HEK293 (cell line): ENCODE results near the gene TIGAR.

Experiments used
- GLI2 ChIP-seq: fragments of 450-650 bp; formaldehyde crosslinking; IDR thresholded peaks from 2 replicates; pipeline ENCODE4; 2017; ENCODE audit warnings: missing biosample characterization, missing genetic modification characterization, low read depth, borderline replicate concordance
- HIC1 ChIP-seq: fragments of 450-650 bp; formaldehyde crosslinking; IDR thresholded peaks from 2 replicates; pipeline ENCODE4 v1.5.1; 2016; ENCODE audit warnings: missing biosample characterization, missing genetic modification characterization
- MEIS1 ChIP-seq: sonication (generic); formaldehyde crosslinking; IDR thresholded peaks from 2 replicates; pipeline ENCODE4 v1.8.1; 2022; ENCODE audit warnings: missing genetic modification reagents, mild to moderate bottlenecking, borderline replicate concordance
- OVOL3 ChIP-seq: fragments of 450-650 bp; formaldehyde crosslinking; IDR thresholded peaks from 2 replicates; pipeline ENCODE4 v1.5.1; 2016; ENCODE audit warnings: missing biosample characterization, missing genetic modification characterization
- PBX3 ChIP-seq: sonication (generic); formaldehyde crosslinking; IDR thresholded peaks from 2 replicates; pipeline ENCODE4 v1.8.1; 2022; ENCODE audit warnings: mild to moderate bottlenecking, moderate library complexity, missing genetic modification reagents
- ZBTB11 ChIP-seq: fragments of 450-650 bp; formaldehyde crosslinking; conservative IDR thresholded peaks from 2 replicates; pipeline ENCODE4 v1.5.1; 2016; ENCODE audit warnings: low read depth, missing biosample characterization, missing genetic modification characterization
- ZBTB8A ChIP-seq: fragments of 450-650 bp; formaldehyde crosslinking; IDR thresholded peaks from 2 replicates; pipeline ENCODE4 v1.5.1; 2016; ENCODE audit warnings: missing biosample characterization, missing genetic modification characterization
- ZFP37 ChIP-seq: fragments of 450-650 bp; formaldehyde crosslinking; IDR thresholded peaks from 2 replicates; pipeline ENCODE4 v1.5.1; 2016; ENCODE audit warnings: missing biosample characterization, missing genetic modification characterization
- ZNF114 ChIP-seq: fragments of 450-650 bp; formaldehyde crosslinking; IDR thresholded peaks from 2 replicates; pipeline ENCODE4 v1.5.0; 2017; ENCODE audit warnings: missing biosample characterization, missing genetic modification characterization
- ZNF18 ChIP-seq: fragments of 450-650 bp; formaldehyde crosslinking; IDR thresholded peaks from 2 replicates; pipeline ENCODE4 v1.5.1; 2016; ENCODE audit warnings: missing biosample characterization, missing genetic modification characterization
- ZNF221 ChIP-seq: fragments of 450-650 bp; formaldehyde crosslinking; IDR thresholded peaks from 2 replicates; pipeline ENCODE4 v1.5.1; 2017; ENCODE audit warnings: missing biosample characterization, missing genetic modification characterization, borderline replicate concordance
- ZNF23 ChIP-seq: fragments of 450-650 bp; formaldehyde crosslinking; IDR thresholded peaks from 2 replicates; pipeline ENCODE4 v1.5.1; 2016; ENCODE audit warnings: missing biosample characterization, missing genetic modification characterization, borderline replicate concordance
- ZNF292 ChIP-seq: fragments of 450-650 bp; formaldehyde crosslinking; IDR thresholded peaks from 2 replicates; pipeline ENCODE4 v1.5.1; 2016; ENCODE audit warnings: low read depth, missing biosample characterization, missing genetic modification characterization, borderline replicate concordance
- ZNF302 ChIP-seq: fragments of 450-650 bp; formaldehyde crosslinking; IDR thresholded peaks from 2 replicates; pipeline ENCODE4 v1.5.1; 2016; ENCODE audit warnings: missing biosample characterization, missing genetic modification characterization, low read depth
- ZNF394 ChIP-seq: fragments of 450-650 bp; formaldehyde crosslinking; IDR thresholded peaks from 2 replicates; pipeline ENCODE4 v1.5.1; 2016; ENCODE audit warnings: missing biosample characterization, missing genetic modification characterization, mild to moderate bottlenecking, moderate library complexity, borderline replicate concordance
- ZNF426 ChIP-seq: fragments of 450-650 bp; formaldehyde crosslinking; IDR thresholded peaks from 2 replicates; pipeline ENCODE4 v1.5.1; 2017; ENCODE audit warnings: missing biosample characterization, missing genetic modification characterization, mild to moderate bottlenecking, inconsistent platforms, moderate library complexity
- ZNF529 ChIP-seq: fragments of 450-650 bp; formaldehyde crosslinking; IDR thresholded peaks from 2 replicates; pipeline ENCODE4 v1.5.1; 2017; ENCODE audit warnings: missing genetic modification characterization, missing biosample characterization; ENCODE audit not compliant: insufficient replicate concordance
- ZNF544 ChIP-seq: fragments of 450-650 bp; formaldehyde crosslinking; IDR thresholded peaks from 2 replicates; pipeline ENCODE4 v1.5.0; 2017; ENCODE audit warnings: missing biosample characterization, missing genetic modification characterization
- ZNF555 ChIP-seq: fragments of 450-650 bp; formaldehyde crosslinking; conservative IDR thresholded peaks from 2 replicates; pipeline ENCODE4 v1.5.1; 2017; ENCODE audit warnings: missing biosample characterization, mild to moderate bottlenecking, missing genetic modification characterization, inconsistent platforms
- ZNF645 ChIP-seq: fragments of 450-650 bp; formaldehyde crosslinking; IDR thresholded peaks from 2 replicates; pipeline ENCODE4; 2016; ENCODE audit warnings: missing biosample characterization, missing genetic modification characterization
- ZNF664 ChIP-seq: fragments of 450-650 bp; formaldehyde crosslinking; IDR thresholded peaks from 2 replicates; pipeline ENCODE4 v1.5.1; 2016; ENCODE audit warnings: missing biosample characterization, missing genetic modification characterization
- ZNF670 ChIP-seq: fragments of 450-650 bp; formaldehyde crosslinking; IDR thresholded peaks from 2 replicates; pipeline ENCODE4 v1.5.1; 2016; ENCODE audit warnings: missing biosample characterization, missing genetic modification characterization, low read depth
- ZNF785 ChIP-seq: fragments of 450-650 bp; formaldehyde crosslinking; IDR thresholded peaks from 2 replicates; pipeline ENCODE4 v1.5.1; 2016; ENCODE audit warnings: missing biosample characterization, missing genetic modification characterization
- ZNF791 ChIP-seq: fragments of 450-650 bp; formaldehyde crosslinking; IDR thresholded peaks from 2 replicates; pipeline ENCODE4 v1.5.1; 2016; ENCODE audit warnings: missing biosample characterization, missing genetic modification characterization
- ZNF830 ChIP-seq: fragments of 450-650 bp; IDR thresholded peaks from 2 replicates; pipeline ENCODE4 v1.5.0; 2018; ENCODE audit warnings: missing biosample characterization, missing genetic modification characterization, low read depth, mild to moderate bottlenecking, moderate library complexity
- ZNF843 ChIP-seq: fragments of 450-650 bp; formaldehyde crosslinking; IDR thresholded peaks from 2 replicates; pipeline ENCODE4 v1.5.1; 2016; ENCODE audit warnings: missing biosample characterization, missing genetic modification characterization
- ZSCAN16 ChIP-seq: fragments of 450-650 bp; formaldehyde crosslinking; IDR thresholded peaks from 2 replicates; pipeline ENCODE4 v1.5.1; 2016; ENCODE audit warnings: missing biosample characterization, missing genetic modification characterization
- ZSCAN4 ChIP-seq: fragments of 450-650 bp; formaldehyde crosslinking; IDR thresholded peaks from 2 replicates; pipeline ENCODE4 v1.5.1; 2017; ENCODE audit warnings: missing biosample characterization, missing genetic modification characterization

The TIGAR gene

GRCh38 chr12:4272424-4273272 lies 48.4 kb upstream of the TIGAR start (continued):
- TF ChIP-seq ZNF785 (tag by site-specific recombination): 0 out of 2 replicates have a peak, but pooled peaks have one; percentile 22
- TF ChIP-seq PBX3 (CRISPR knock-in tag): no peak
- TF ChIP-seq MEIS1 (CRISPR knock-in tag): no peak
- no peak for TF ChIP-seq ZNF18
- peak; percentile 76 for TF ChIP-seq ZBTB8A
- no peak for TF ChIP-seq ZNF292 (tag by site-specific recombination)
- peak; percentile 61; the same call in 1 of the 2 replicates for TF ChIP-seq ZNF843
- no peak for TF ChIP-seq ZNF555 (tag by site-specific recombination)
- no peak for TF ChIP-seq ZNF23
- TF ChIP-seq ZNF791 (tag by site-specific recombination): no peak; the same call in 1 of the 2 replicates
- TF ChIP-seq GLI2: no peak
- TF ChIP-seq ZNF221: no peak
- TF ChIP-seq ZBTB11 (tag by site-specific recombination): no peak; the same call in 1 of the 2 replicates
- TF ChIP-seq ZNF664 (tag by site-specific recombination): no peak
- 0 out of 2 replicates have a peak, but pooled peaks have one; percentile 67 for TF ChIP-seq ZSCAN16 (tag by site-specific recombination)
- no peak for TF ChIP-seq ZNF645 (tag by site-specific recombination)
- TF ChIP-seq ZNF529 (tag by site-specific recombination): no peak
- peak; percentile 87 for TF ChIP-seq HIC1 (tag by site-specific recombination)
- TF ChIP-seq ZNF302 (tag by site-specific recombination): no peak
- peak; percentile 76; the same call in 1 of the 2 replicates for TF ChIP-seq ZFP37
- no peak for TF ChIP-seq OVOL3
- no peak for TF ChIP-seq ZNF670 (tag by site-specific recombination)
- no peak for TF ChIP-seq ZNF114
- TF ChIP-seq ZNF394: peak; percentile 45; the same call in 1 of the 2 replicates
- no peak for TF ChIP-seq ZNF544
- no peak; the same call in 1 of the 2 replicates for TF ChIP-seq ZSCAN4
- TF ChIP-seq ZNF426 (tag by site-specific recombination): no peak
- TF ChIP-seq ZNF830 (tag by site-specific recombination): no peak
